H9 (cell line): ENCODE results near the gene SYS1. TPM values are rescaled to one million over a fixed set of nuclear protein-coding genes. Genes with fewer than 3 reads are reported as not detected.

Source experiments
- DNase-seq: peaks from one replicate; pipeline ENCODE4 v3.0.0-alpha.2; 2017
- H2AFZ ChIP-seq: one replicate; pipeline ENCODE4 v1.6.1; 2013; ENCODE audit warnings: mild to moderate bottlenecking, low read length, control low read depth, moderate library complexity
- H2AK5ac ChIP-seq: 2 replicates; pipeline ENCODE4 v1.6.1; 2013; ENCODE audit warnings: low read length, control low read depth, mixed read lengths; ENCODE audit not compliant: insufficient read length
- H2BK120ac ChIP-seq: one replicate; pipeline ENCODE4 v1.6.1; 2013; ENCODE audit warnings: low read depth, mild to moderate bottlenecking, low read length, control low read depth, inconsistent platforms; ENCODE audit not compliant: poor library complexity, severe bottlenecking
- H2BK12ac ChIP-seq: 2 replicates; pipeline ENCODE4 v1.6.1; 2013; ENCODE audit warnings: low read length, control low read depth, mixed read lengths, low read depth; ENCODE audit not compliant: insufficient read length
- H2BK15ac ChIP-seq: 2 replicates; pipeline ENCODE4 v1.6.1; 2013; ENCODE audit warnings: low read depth, low read length, control low read depth
- H2BK20ac ChIP-seq: one replicate; pipeline ENCODE4 v1.6.1; 2013; ENCODE audit warnings: low read depth, mild to moderate bottlenecking, low read length, control low read depth, inconsistent platforms; ENCODE audit not compliant: poor library complexity, severe bottlenecking
- H2BK5ac ChIP-seq: 2 replicates; pipeline ENCODE4 v1.6.1; 2013; ENCODE audit warnings: low read length, control low read depth, mixed read lengths; ENCODE audit not compliant: insufficient read length
- H3K14ac ChIP-seq: 2 replicates; pipeline ENCODE4 v1.6.1; 2013; ENCODE audit warnings: low read length, control low read depth; ENCODE audit not compliant: insufficient read depth
- H3K18ac ChIP-seq: 2 replicates; pipeline ENCODE4 v1.6.1; 2013; ENCODE audit warnings: low read depth, mild to moderate bottlenecking, mixed read lengths, low read length, control low read depth; ENCODE audit not compliant: insufficient read length
- H3K23ac ChIP-seq: 2 replicates; pipeline ENCODE4 v1.6.1; 2013; ENCODE audit warnings: low read length, control low read depth, mixed read lengths, low read depth; ENCODE audit not compliant: insufficient read length
- H3K23me2 ChIP-seq: 2 replicates; pipeline ENCODE4 v1.6.1; 2013; ENCODE audit warnings: low read depth, mild to moderate bottlenecking, mixed read lengths, low read length, control low read depth; ENCODE audit not compliant: insufficient read length, poor library complexity, severe bottlenecking
- H3K27ac ChIP-seq: 2 replicates; pipeline ENCODE4 v1.5.1; 2013; ENCODE audit warnings: low read length, control low read depth, mixed read lengths, low read depth; ENCODE audit not compliant: insufficient read length
- H3K27me3 ChIP-seq: 2 replicates; pipeline ENCODE4 v1.6.1; 2013; ENCODE audit warnings: low read length, control low read depth, inconsistent platforms; ENCODE audit not compliant: insufficient read depth
- H3K4ac ChIP-seq: 2 replicates; pipeline ENCODE4 v1.6.1; 2013; ENCODE audit warnings: low read depth, mild to moderate bottlenecking, control low read depth, inconsistent platforms, low read length, moderate library complexity
- H3K4me1 ChIP-seq: 2 replicates; pipeline ENCODE4 v1.6.1; 2013; ENCODE audit warnings: low read length, control low read depth, inconsistent platforms; ENCODE audit not compliant: insufficient read depth
- H3K4me2 ChIP-seq: 2 replicates; pipeline ENCODE4 v1.6.1; 2013; ENCODE audit warnings: low read length, control low read depth, mixed read lengths; ENCODE audit not compliant: insufficient read length, insufficient read depth
- H3K56ac ChIP-seq: 2 replicates; pipeline ENCODE4 v1.6.1; 2013; ENCODE audit warnings: low read depth, mild to moderate bottlenecking, mixed read lengths, low read length, control low read depth; ENCODE audit not compliant: insufficient read length
- H3K79me1 ChIP-seq: 2 replicates; pipeline ENCODE4 v1.6.1; 2013; ENCODE audit warnings: low read depth, mild to moderate bottlenecking, moderate library complexity, low read length, control low read depth, inconsistent platforms; ENCODE audit not compliant: insufficient read depth, poor library complexity, severe bottlenecking
- H3K79me2 ChIP-seq: 2 replicates; pipeline ENCODE4 v1.6.1; 2013; ENCODE audit warnings: low read length, control low read depth, inconsistent platforms; ENCODE audit not compliant: insufficient read depth
- H3K9ac ChIP-seq: 2 replicates; pipeline ENCODE4 v1.6.1; 2013; ENCODE audit warnings: low read length, control low read depth, mixed read lengths; ENCODE audit not compliant: insufficient read length; ENCODE audit errors: extremely low read depth
- H3K9me3 ChIP-seq: one replicate; pipeline ENCODE4 v1.6.1; 2013; ENCODE audit warnings: low read depth, low read length, inconsistent platforms; ENCODE audit not compliant: control insufficient read depth
- H3T11ph ChIP-seq: one replicate; pipeline ENCODE4 v1.6.1; 2013; ENCODE audit warnings: mild to moderate bottlenecking, low read length, control low read depth, inconsistent platforms
- H4K20me1 ChIP-seq: one replicate; pipeline ENCODE4 v1.6.1; 2013; ENCODE audit not compliant: control insufficient read depth, insufficient read length, insufficient read depth
- H4K5ac ChIP-seq: 2 replicates; pipeline ENCODE4 v1.6.1; 2013; ENCODE audit warnings: low read depth, mild to moderate bottlenecking, mixed read lengths, low read length, control low read depth; ENCODE audit not compliant: insufficient read length
- H4K8ac ChIP-seq: replicated peaks from 2 replicates; pipeline ENCODE4 v1.6.1; 2013; ENCODE audit warnings: low read length, control low read depth, mixed read lengths, low read depth; ENCODE audit not compliant: insufficient read length
- H4K91ac ChIP-seq: 2 replicates; pipeline ENCODE4 v1.6.1; 2013; ENCODE audit warnings: low read depth, mild to moderate bottlenecking, moderate library complexity, mixed read lengths, low read length, control low read depth; ENCODE audit not compliant: insufficient read length
- H3K27ac Mint-ChIP-seq, 3 experiments: 2 replicates in 2 of 3; 3 replicates in 1 of 3; pipeline ENCODE4 v1.8.0; 2020 to 2021; ENCODE audit warnings: mixed read lengths in 3 of 3, mild to moderate bottlenecking in 1 of 3, moderate library complexity in 1 of 3
- H3K27me3 Mint-ChIP-seq: 2 replicates; pipeline ENCODE4 v1.8.0; 2021; ENCODE audit warnings: low read depth, mild to moderate bottlenecking, moderate library complexity, mixed read lengths
- H3K36me3 Mint-ChIP-seq, 3 experiments: 2 replicates in 2 of 3; 3 replicates in 1 of 3; pipeline ENCODE4 v1.8.0; 2020 to 2021; ENCODE audit warnings: low read depth in 3 of 3, mixed read lengths in 3 of 3; ENCODE audit not compliant: insufficient read depth in 1 of 3
- H3K4me1 Mint-ChIP-seq, 2 experiments: 2 replicates each; pipeline ENCODE4 v1.8.0; 2020; ENCODE audit warnings: mixed read lengths in 2 of 2
- H3K4me3 Mint-ChIP-seq, 2 experiments: 2 replicates in 1 of 2; 3 replicates in 1 of 2; pipeline ENCODE4 v1.8.0; 2020 to 2021; ENCODE audit warnings: mild to moderate bottlenecking in 2 of 2, mixed read lengths in 2 of 2, moderate library complexity in 1 of 2
- H3K9me3 Mint-ChIP-seq, 2 experiments: 2 replicates in 1 of 2; 3 replicates in 1 of 2; pipeline ENCODE4 v1.8.0; 2020; ENCODE audit warnings: mild to moderate bottlenecking in 2 of 2, mixed read lengths in 2 of 2, moderate library complexity in 1 of 2
- CTCF ChIP-seq: fragments of 200-600 bp; sonication (generic); conservative IDR thresholded peaks from 3 replicates; pipeline ENCODE4 v1.8.0; 2021; ENCODE audit warnings: antibody characterized with exemption, mild to moderate bottlenecking
- WGBS: extraction: QIAGEN DNeasy Blood & Tissue Kit; methylation state at CpG from one replicate; pipeline ENCODE4 v1.1.7; 2013; ENCODE audit warnings: missing lambda C conversion rate, low lambda C conversion rate, mixed read lengths; ENCODE audit not compliant: insufficient read length; ENCODE audit errors: extremely low coverage; 5-methylcytosine and 5-hydroxymethylcytosine counted together
- total RNA-seq: library from RNA; stranded (reverse); gene quantifications from 2 replicates; pipeline ENCODE4 v1.2.1, GENCODE V29; 2021

SYS1 gene
- total RNA-seq, 1 experiment from 2014 or later, result 21.0 TPM

- Mint-ChIP-seq H3K4me1 (peaks cover 18 to 24% of the 10 kb centered on the region in 2 experiments), H3K27me3 (peaks cover 18% of the 10 kb centered on the region), H3K9me3 (no peaks in the 10 kb centered on the region), H3K4me3 (no peak overlapping the region), H3K36me3 (no peaks in the 10 kb centered on the region; a peak in 1 of 7 replicates), H3K27ac (no peak overlapping the region; a peak in 1 of 7 replicates)
- peaks cover 2% of the 10 kb centered on the region; the same call in 1 of the 2 replicates for H3K27me3 ChIP-seq
- H3K4me1 ChIP-seq, result no peaks in the 10 kb centered on the region
- no peak overlapping the region for H3K27ac ChIP-seq
- H3K79me1 ChIP-seq, result no peaks in the 10 kb centered on the region
- TF ChIP-seq CTCF, result no peak
- H2BK15ac ChIP-seq, result no peak overlapping the region
- H3K4me2 ChIP-seq, result no peak overlapping the region
- no peaks in the 10 kb centered on the region for H4K20me1 ChIP-seq
- no peak for DNase-seq
- no peak overlapping the region for H3T11ph ChIP-seq
- no peak overlapping the region for H3K56ac ChIP-seq
- H4K8ac ChIP-seq, result no peak overlapping the region
- no peak overlapping the region for H4K91ac ChIP-seq
- no peaks in the 10 kb centered on the region for H3K9me3 ChIP-seq
- no peak overlapping the region for H3K9ac ChIP-seq
- no peak overlapping the region for H2AK5ac ChIP-seq
- H3K23me2 ChIP-seq, result peaks cover 11% of the 10 kb centered on the region
- no peak overlapping the region for H2AFZ ChIP-seq
- H3K14ac ChIP-seq, result no peak overlapping the region
- no peak overlapping the region for H2BK12ac ChIP-seq
- H3K4ac ChIP-seq, result no peak overlapping the region
- WGBS, result no CpG with 5 or more reads among the region's 14 CpGs
- H2BK120ac ChIP-seq, result no peak overlapping the region
- H4K5ac ChIP-seq, result no peak overlapping the region
- H3K23ac ChIP-seq, result no peak overlapping the region
- H3K18ac ChIP-seq, result no peak overlapping the region
- no peak overlapping the region for H2BK20ac ChIP-seq
- H2BK5ac ChIP-seq, result no peak overlapping the region
- H3K79me2 ChIP-seq, result no peaks in the 10 kb centered on the region
Measured at GRCh38 chr20:45374966-45375365, 12.0 kb downstream of the SYS1 start.
